Fibroblast of mammary gland (primary cell): ENCODE data around the gene TMEM253.

ENCODE experiments used
- DNase-seq: peaks from one replicate; pipeline ENCODE4 v3.0.0-alpha.2; 2010; ENCODE audit warnings: low read depth
- H3K4me3 ChIP-seq: 2 replicates; pipeline ENCODE4 v1.5.1; 2011; ENCODE audit warnings: low read depth, mild to moderate bottlenecking, low read length, moderate library complexity; ENCODE audit not compliant: control insufficient read depth
- CTCF ChIP-seq: conservative IDR thresholded peaks from 2 replicates; pipeline ENCODE4 v1.5.1; 2011; ENCODE audit warnings: low read depth, low read length, inconsistent platforms; ENCODE audit not compliant: control insufficient read depth, insufficient read depth

Gene TMEM253

GRCh38 chr14:21112255-21112654 lies 11.4 kb downstream of the TMEM253 start:
- no peak overlapping the region for H3K4me3 ChIP-seq
- no peak for DNase-seq
- no peak for TF ChIP-seq CTCF

GRCh38 chr14:21113369-21113768 lies 12.5 kb downstream of the TMEM253 start:
- no peak for TF ChIP-seq CTCF
- no peak overlapping the region for H3K4me3 ChIP-seq
- no peak for DNase-seq

GRCh38 chr14:21118933-21119332 lies 18.1 kb downstream of the TMEM253 start:
- no peak overlapping the region for H3K4me3 ChIP-seq
- no peak for DNase-seq
- TF ChIP-seq CTCF: no peak

GRCh38 chr14:21120686-21121085 lies 19.8 kb downstream of the TMEM253 start:
- TF ChIP-seq CTCF: no peak
- no peak overlapping the region for H3K4me3 ChIP-seq
- DNase-seq: no peak

GRCh38 chr14:21121122-21121521 lies 20.3 kb downstream of the TMEM253 start:
- H3K4me3 ChIP-seq: no peak overlapping the region
- no peak for DNase-seq
- no peak for TF ChIP-seq CTCF

GRCh38 chr14:21123429-21123828 lies 22.6 kb downstream of the TMEM253 start:
- TF ChIP-seq CTCF: no peak
- H3K4me3 ChIP-seq: no peak overlapping the region
- no peak for DNase-seq

GRCh38 chr14:21133901-21134300 lies 33.0 kb downstream of the TMEM253 start:
- no peak for DNase-seq
- no peak for TF ChIP-seq CTCF
- H3K4me3 ChIP-seq: no peak overlapping the region
